ENCODE results near the gene BLACAT1.

- TF ChIP-seq HMGA2 (CRISPR knock-in tag; IDR thresholded peaks at IDR 0.05) = no peak
- TF ChIP-seq ATF1 (CRISPR knock-in tag; IDR thresholded peaks at IDR 0.05) = no peak
- TF ChIP-seq ZNF219 (CRISPR knock-in tag; IDR thresholded peaks at IDR 0.05; ENCODE audit: borderline replicate concordance) = no peak
Measured at GRCh38 chr1:205481629-205482151, 25.8 kb upstream of the BLACAT1 start.

Measured in WTC11 (cell line).